DND-41 (cell line): ENCODE results near the gene LOXL3.

Source experiments
- EZH2 ChIP-seq: IDR thresholded peaks from 3 replicates; pipeline ENCODE4 v1.6.1; 2012; ENCODE audit warnings: borderline replicate concordance, low read depth, mild to moderate bottlenecking, moderate library complexity, low read length, inconsistent platforms; ENCODE audit not compliant: severe bottlenecking
- TF ChIP-seq, protein P1 (sequence below): IDR thresholded peaks from 2 replicates; pipeline ENCODE4 v1.5.1; 2012; ENCODE audit warnings: borderline replicate concordance, low read length, moderate library complexity, mild to moderate bottlenecking; ENCODE audit not compliant: poor library complexity, severe bottlenecking; ENCODE audit errors: extremely low read depth

DNA sequence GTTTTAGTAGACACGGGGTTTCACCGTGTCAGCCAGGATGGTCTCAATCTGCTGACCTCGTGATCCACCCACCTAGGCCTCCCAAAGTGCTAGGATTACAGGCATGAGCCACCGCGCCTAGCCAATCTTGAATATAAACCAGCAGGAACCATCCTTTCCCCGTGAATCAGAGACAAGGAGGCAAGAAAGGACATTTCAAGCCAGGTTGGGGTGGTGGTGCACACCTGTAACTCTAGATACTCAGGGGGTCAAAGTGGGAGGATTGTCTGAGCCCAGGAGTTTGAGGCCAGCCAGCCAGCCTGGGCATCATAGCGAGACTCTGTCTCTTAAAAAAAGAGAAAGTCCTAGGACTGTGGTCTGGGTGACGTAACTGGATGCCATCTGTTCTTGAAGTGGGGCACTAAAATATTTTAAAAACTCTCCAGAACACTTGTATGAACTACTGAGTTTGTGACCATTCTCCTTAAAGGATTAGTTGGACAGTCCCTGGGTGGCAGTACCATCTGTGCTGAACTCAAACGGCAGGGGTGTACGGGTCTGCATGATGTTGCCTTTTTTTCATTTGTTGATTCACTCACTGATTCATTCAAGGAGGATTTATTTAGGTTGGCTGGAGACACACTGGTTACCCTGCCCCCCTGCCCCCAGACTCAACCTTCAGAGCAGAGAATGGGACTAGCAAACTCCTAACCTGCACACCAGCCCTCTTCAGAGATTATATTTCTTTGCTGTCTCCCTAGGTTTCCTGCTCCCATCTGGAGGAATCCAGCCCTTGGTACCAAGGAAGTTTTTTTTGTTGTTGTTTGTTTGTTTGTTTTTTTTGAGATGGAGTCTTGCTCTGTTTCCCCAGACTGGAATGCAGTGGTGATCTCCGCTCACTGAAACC, 42.4 kb downstream of the LOXL3 start:
- TF ChIP-seq, protein P1, sequence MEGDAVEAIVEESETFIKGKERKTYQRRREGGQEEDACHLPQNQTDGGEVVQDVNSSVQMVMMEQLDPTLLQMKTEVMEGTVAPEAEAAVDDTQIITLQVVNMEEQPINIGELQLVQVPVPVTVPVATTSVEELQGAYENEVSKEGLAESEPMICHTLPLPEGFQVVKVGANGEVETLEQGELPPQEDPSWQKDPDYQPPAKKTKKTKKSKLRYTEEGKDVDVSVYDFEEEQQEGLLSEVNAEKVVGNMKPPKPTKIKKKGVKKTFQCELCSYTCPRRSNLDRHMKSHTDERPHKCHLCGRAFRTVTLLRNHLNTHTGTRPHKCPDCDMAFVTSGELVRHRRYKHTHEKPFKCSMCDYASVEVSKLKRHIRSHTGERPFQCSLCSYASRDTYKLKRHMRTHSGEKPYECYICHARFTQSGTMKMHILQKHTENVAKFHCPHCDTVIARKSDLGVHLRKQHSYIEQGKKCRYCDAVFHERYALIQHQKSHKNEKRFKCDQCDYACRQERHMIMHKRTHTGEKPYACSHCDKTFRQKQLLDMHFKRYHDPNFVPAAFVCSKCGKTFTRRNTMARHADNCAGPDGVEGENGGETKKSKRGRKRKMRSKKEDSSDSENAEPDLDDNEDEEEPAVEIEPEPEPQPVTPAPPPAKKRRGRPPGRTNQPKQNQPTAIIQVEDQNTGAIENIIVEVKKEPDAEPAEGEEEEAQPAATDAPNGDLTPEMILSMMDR: no peak
- no peak for TF ChIP-seq EZH2
